ENCODE measurements around the gene ZKSCAN2.

The ZKSCAN2 gene

GRCh38 chr16:25223964-25224363 lies 33.7 kb downstream of the ZKSCAN2 start:
- no peak for DNase-seq

GRCh38 chr16:25222959-25223358 lies 34.7 kb downstream of the ZKSCAN2 start:
- no peak for DNase-seq

GRCh38 chr16:25219070-25219737 lies 38.4 kb downstream of the ZKSCAN2 start:
- no peak for DNase-seq

GRCh38 chr16:25217921-25218320 lies 39.7 kb downstream of the ZKSCAN2 start:
- no peak for DNase-seq

GRCh38 chr16:25217112-25217511 lies 40.5 kb downstream of the ZKSCAN2 start:
- DNase-seq = no peak

- DNase-seq = no peak
These were observed 43.8 kb downstream of the ZKSCAN2 start for GRCh38 chr16:25213709-25214397.

GRCh38 chr16:25212636-25213035 lies 45.0 kb downstream of the ZKSCAN2 start:
- DNase-seq = no peak

- DNase-seq = no peak
These were observed 46.9 kb downstream of the ZKSCAN2 start for GRCh38 chr16:25210758-25211157.

GRCh38 chr16:25199457-25199856 lies 58.2 kb downstream of the ZKSCAN2 start:
- DNase-seq = no peak

GRCh38 chr16:25198021-25198420 lies 59.6 kb downstream of the ZKSCAN2 start:
- no peak for DNase-seq

- DNase-seq = no peak
These were observed 63.3 kb downstream of the ZKSCAN2 start for GRCh38 chr16:25194273-25194878.

- no peak for DNase-seq
These were observed 65.5 kb downstream of the ZKSCAN2 start for GRCh38 chr16:25192096-25192495.

GRCh38 chr16:25189305-25189704 lies 68.3 kb downstream of the ZKSCAN2 start:
- DNase-seq = no peak

GRCh38 chr16:25187491-25187795 lies 70.2 kb downstream of the ZKSCAN2 start:
- no peak for DNase-seq

All from NCI-H446 (cell line).